SU-DHL-6 (cell line): Measurements from ENCODE around the gene TMPRSS5.

Experiments
- CTCF ChIP-seq: fragments of 200-600 bp; sonication (generic); IDR thresholded peaks from one replicate; pipeline ENCODE4 v1.5.1; 2017; ENCODE audit warnings: antibody characterized with exemption, mild to moderate bottlenecking, low read length, moderate library complexity; ENCODE audit not compliant: insufficient read depth, poor library complexity, severe bottlenecking
- EZH2phosphoT487 ChIP-seq: fragments of 200-600 bp; sonication (generic), shearing (Covaris generic); conservative IDR thresholded peaks from 2 replicates; pipeline ENCODE4 v1.6.1; 2018; ENCODE audit warnings: mild to moderate bottlenecking, antibody characterized with exemption, low read length, moderate library complexity, mixed read lengths

- TF ChIP-seq CTCF (no peak), EZH2phosphoT487 (no peak)
Observed at GRCh38 chr11:113674397-113674685, 31.8 kb downstream of the TMPRSS5 start.
